CD4-positive, CD25-positive, alpha-beta regulatory T cell (primary cell): Measurements from ENCODE around the gene NCMAP. TPM values are rescaled to one million over a fixed set of nuclear protein-coding genes. Genes with fewer than 3 reads are reported as not detected.
"Not testable (repeated sequence)": the region's sequence is repeated elsewhere in the genome, so short reads cannot be mapped to it uniquely, and the experiment has no call there.

ENCODE experiments used
- ATAC-seq, 2 donors: fragments of 150-1000 bp; cut with Tn5 transposase; one replicate each; pipeline ENCODE4 v1.10.0; 2021; ENCODE audit warnings: low read depth in 2 of 2, moderate number of reproducible peaks in 2 of 2, moderate library complexity in 1 of 2
- DNase-seq, 3 donors: peaks; one replicate each; pipeline versions ENCODE4 v3.0.0 to v3.0.0-alpha.2; 2012 to 2022; ENCODE audit warnings: mixed read lengths in 1 of 3
- H3K27ac ChIP-seq: one replicate; pipeline ENCODE4 v1.7.0; 2013; ENCODE audit warnings: mild to moderate bottlenecking, low read length; ENCODE audit not compliant: insufficient read depth, poor library complexity, severe bottlenecking
- H3K27me3 ChIP-seq: one replicate; pipeline ENCODE4 v1.7.0; 2013; ENCODE audit warnings: low read length; ENCODE audit not compliant: control insufficient read depth, insufficient read depth
- H3K36me3 ChIP-seq: one replicate; pipeline ENCODE4 v1.7.0; 2013; ENCODE audit warnings: mild to moderate bottlenecking, low read length, moderate library complexity; ENCODE audit not compliant: control insufficient read depth, insufficient read depth
- H3K4me1 ChIP-seq: 2 replicates; pipeline ENCODE4 v1.7.0; 2013; ENCODE audit warnings: mild to moderate bottlenecking, low read length; ENCODE audit not compliant: insufficient read depth, control insufficient read depth, poor library complexity, severe bottlenecking
- H3K4me3 ChIP-seq: one replicate; pipeline ENCODE4 v1.7.0; 2013; ENCODE audit warnings: low read depth, mild to moderate bottlenecking, low read length, moderate library complexity
- H3K9me3 ChIP-seq, 2 experiments: 1 replicate in 1 of 2; 2 replicates in 1 of 2; pipeline ENCODE4 v1.7.0; 2013; ENCODE audit warnings: low read length in 2 of 2, mild to moderate bottlenecking in 1 of 2, moderate library complexity in 1 of 2; ENCODE audit not compliant: control insufficient read depth in 2 of 2
- H3K27ac Mint-ChIP-seq, 3 donors: one replicate each; pipeline ENCODE4 v1.8.0; 2020 to 2022; ENCODE audit warnings: mild to moderate bottlenecking in 3 of 3, mixed read lengths in 3 of 3, moderate library complexity in 2 of 3
- H3K27me3 Mint-ChIP-seq: one replicate; pipeline ENCODE4 v1.8.0; 2022; ENCODE audit warnings: mild to moderate bottlenecking, mixed read lengths
- H3K36me3 Mint-ChIP-seq: one replicate; pipeline ENCODE4 v1.8.0; 2020; ENCODE audit warnings: mixed read lengths
- H3K4me1 Mint-ChIP-seq, 4 donors: one replicate each; pipeline ENCODE4 v1.8.0; 2020 to 2022; ENCODE audit warnings: mixed read lengths in 4 of 4, mild to moderate bottlenecking in 1 of 4
- H3K4me3 Mint-ChIP-seq, 4 donors: one replicate each; pipeline ENCODE4 v1.8.0; 2020 to 2022; ENCODE audit warnings: mild to moderate bottlenecking in 4 of 4, mixed read lengths in 4 of 4, moderate library complexity in 3 of 4
- H3K9me3 Mint-ChIP-seq, 7 donors: one replicate each; pipeline ENCODE4 v1.8.0; 2020 to 2022; ENCODE audit warnings: mixed read lengths in 7 of 7, mild to moderate bottlenecking in 3 of 7, moderate library complexity in 2 of 7
- polyA plus RNA-seq, 4 donors: library from polyadenylated mRNA; unstranded; fragments of 300-500 nt; fragmentation: Illumina TruSeq; gene quantifications; one replicate each; pipeline ENCODE4 v1.2.3, GENCODE V29; 2021
- total RNA-seq: library from RNA; stranded (reverse); gene quantifications from one replicate; pipeline ENCODE4 v1.2.3, GENCODE V29; 2022

NCMAP gene
- total and polyA plus RNA-seq, 5 donors from 2014 or later, result 0.34 TPM; not detected in 4

DNA sequence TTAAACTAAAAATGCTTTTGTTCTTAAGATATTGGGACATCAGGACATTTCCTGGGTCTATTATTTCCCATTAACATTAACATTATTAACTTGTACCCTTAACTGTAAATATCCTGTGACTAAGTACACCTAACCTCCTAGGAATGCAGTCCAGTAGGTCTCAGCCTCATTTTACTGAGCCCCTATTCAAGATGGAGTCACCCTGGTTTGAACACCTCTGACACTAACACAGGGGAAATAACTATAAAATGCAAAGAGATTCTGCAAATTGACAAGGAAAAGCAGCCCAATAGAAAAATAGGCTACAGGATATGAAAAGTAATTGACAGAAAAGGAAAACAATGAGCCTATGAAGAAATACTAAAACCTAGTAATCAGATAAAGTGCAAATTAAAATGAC lies 11.6 kb upstream of the NCMAP start:
- no peak overlapping the region for H3K4me3 Mint-ChIP-seq
- peaks cover 40% of the 10 kb centered on the region for H3K4me1 ChIP-seq
- DNase-seq, result no peak
- H3K27me3 Mint-ChIP-seq, result no peaks in the 10 kb centered on the region
- H3K36me3 ChIP-seq, result peaks cover 8% of the 10 kb centered on the region
- no peaks in the 10 kb centered on the region for H3K9me3 ChIP-seq
- ATAC-seq, result no peak
- no peaks in the 10 kb centered on the region for H3K27me3 ChIP-seq
- H3K27ac ChIP-seq, result no peak overlapping the region
- peaks cover 11% of the 10 kb centered on the region for H3K36me3 Mint-ChIP-seq
- H3K9me3 Mint-ChIP-seq, result no peaks in the 10 kb centered on the region
- H3K4me1 Mint-ChIP-seq, result peaks cover 38 to 67% (median 44%) of the 10 kb centered on the region in 4 donors
- no peak overlapping the region for H3K27ac Mint-ChIP-seq
- no peak overlapping the region for H3K4me3 ChIP-seq

DNA sequence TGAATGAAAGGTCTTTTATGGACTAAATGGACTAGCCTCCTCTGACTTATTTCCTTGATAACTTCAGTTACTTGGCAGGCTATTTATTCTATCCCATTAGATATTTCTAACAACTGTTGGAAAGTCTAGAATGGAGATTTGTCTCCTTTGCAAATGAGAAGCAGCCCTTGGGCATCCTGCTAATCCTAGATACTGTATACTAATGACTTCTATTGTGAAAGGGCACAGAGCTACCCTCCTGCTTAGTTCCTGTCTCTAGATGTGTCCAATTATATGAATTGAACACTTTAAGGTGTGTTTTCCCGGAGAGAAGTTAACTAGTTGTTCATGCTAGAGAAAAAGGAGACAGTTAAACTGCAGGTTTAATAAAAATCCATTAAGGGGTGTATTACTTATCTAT lies 10.2 kb upstream of the NCMAP start:
- Mint-ChIP-seq H3K27ac (peak overlapping the region in 2 of 3 donors; percentile 57 to 66), H3K4me3 (no peak overlapping the region), H3K27me3 (peaks cover 4% of the 10 kb centered on the region), H3K9me3 (no peaks in the 10 kb centered on the region), H3K4me1 (peaks cover 24 to 52% (median 32%) of the 10 kb centered on the region in 4 donors), H3K36me3 (peaks cover 3% of the 10 kb centered on the region)
- Histone ChIP-seq H3K27ac (no peak overlapping the region), H3K4me1 (peaks cover 26% of the 10 kb centered on the region), H3K4me3 (no peak overlapping the region), H3K27me3 (no peaks in the 10 kb centered on the region), H3K36me3 (peaks cover under 1% of the 10 kb centered on the region), H3K9me3 (no peaks in the 10 kb centered on the region)
- no peak for DNase-seq
- no peak for ATAC-seq

DNA sequence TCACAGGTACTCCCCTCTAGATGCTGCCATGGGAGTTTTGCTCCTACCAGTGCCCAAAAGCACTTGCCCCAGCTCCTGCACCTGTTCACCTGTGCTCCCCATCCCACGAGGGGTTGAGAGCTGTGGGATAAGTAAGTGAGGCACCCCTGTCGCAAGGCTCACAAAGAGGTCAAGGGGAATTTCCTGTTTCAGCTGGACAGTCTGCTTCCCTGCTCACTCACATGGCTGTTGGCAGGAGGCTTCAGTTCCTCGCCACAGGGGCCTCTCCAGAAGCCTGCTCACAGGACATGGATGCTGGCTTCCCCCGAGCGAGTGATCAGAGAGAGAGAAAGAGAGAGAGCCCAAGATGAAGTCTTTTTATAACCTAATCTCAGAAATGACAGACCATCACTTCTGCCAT lies 8.7 kb upstream of the NCMAP start:
- DNase-seq (no peak), ATAC-seq (no peak)
- H3K4me3 ChIP-seq, result no peak overlapping the region
- Mint-ChIP-seq H3K4me3 (no peak overlapping the region), H3K9me3 (no peaks in the 10 kb centered on the region), H3K36me3 (no peaks in the 10 kb centered on the region), H3K4me1 (peaks cover 17 to 37% (median 21%) of the 10 kb centered on the region in 4 donors), H3K27me3 (peaks cover 5% of the 10 kb centered on the region), H3K27ac (peak overlapping the region in 1 of 3 donors; percentile 83)
- H3K9me3 ChIP-seq, result no peaks in the 10 kb centered on the region
- peaks cover 10% of the 10 kb centered on the region for H3K4me1 ChIP-seq
- H3K27ac ChIP-seq, result no peak overlapping the region
- no peaks in the 10 kb centered on the region for H3K36me3 ChIP-seq
- H3K27me3 ChIP-seq, result no peaks in the 10 kb centered on the region

DNA sequence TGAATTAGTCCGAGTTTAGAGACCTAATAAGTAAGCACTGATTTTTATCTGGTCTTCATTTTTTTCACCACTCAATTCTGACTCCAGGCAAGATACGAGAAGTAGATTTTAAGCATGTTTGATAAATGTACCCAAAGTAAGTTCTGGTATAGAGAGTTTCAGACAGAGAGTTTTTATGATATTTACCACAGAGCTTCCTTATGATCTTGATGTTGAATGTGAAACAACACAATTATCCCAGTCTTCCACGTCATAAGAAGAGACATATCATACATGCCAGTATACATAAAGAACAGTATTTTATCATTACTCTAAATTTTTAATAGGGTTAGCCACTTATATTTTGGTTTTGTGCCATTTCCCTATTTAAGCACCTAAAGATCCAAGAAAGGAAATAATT lies 7.8 kb upstream of the NCMAP start:
- no peak for DNase-seq
- Histone ChIP-seq H3K27ac (no peak overlapping the region), H3K9me3 (no peaks in the 10 kb centered on the region), H3K27me3 (no peaks in the 10 kb centered on the region), H3K36me3 (no peaks in the 10 kb centered on the region), H3K4me3 (no peak overlapping the region), H3K4me1 (peaks cover 10% of the 10 kb centered on the region)
- ATAC-seq, result no peak
- H3K36me3 Mint-ChIP-seq, result no peaks in the 10 kb centered on the region
- peaks cover 12 to 28% (median 18%) of the 10 kb centered on the region in 4 donors for H3K4me1 Mint-ChIP-seq
- H3K27ac Mint-ChIP-seq, result peak overlapping the region in 1 of 3 donors; percentile 3
- no peaks in the 10 kb centered on the region for H3K9me3 Mint-ChIP-seq
- H3K4me3 Mint-ChIP-seq, result no peak overlapping the region
- peaks cover 8% of the 10 kb centered on the region for H3K27me3 Mint-ChIP-seq

DNA sequence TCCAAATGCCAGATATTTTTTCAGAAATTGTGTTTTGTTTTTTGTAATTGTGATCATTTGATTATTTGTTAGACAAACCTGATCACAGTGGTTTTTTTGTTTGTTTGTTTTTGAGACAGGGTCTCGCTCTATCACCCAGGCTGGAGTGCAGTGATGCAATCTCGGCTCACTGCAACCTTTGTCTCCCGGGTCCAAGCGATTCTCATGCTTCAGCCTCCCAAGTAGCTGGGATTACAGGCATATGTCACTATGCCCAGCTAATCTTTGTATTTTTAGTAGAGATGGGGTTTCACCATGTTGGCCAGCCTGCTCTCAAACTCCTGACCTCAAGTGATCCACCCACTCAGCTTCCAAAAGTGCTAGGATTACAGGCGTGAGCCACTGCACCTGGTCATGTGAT lies 6.7 kb upstream of the NCMAP start:
- not testable (repeated sequence) for H3K4me3 ChIP-seq, H3K36me3 Mint-ChIP-seq, H3K36me3 ChIP-seq, H3K27me3 ChIP-seq, H3K27ac Mint-ChIP-seq, H3K4me3 Mint-ChIP-seq, ATAC-seq, H3K27ac ChIP-seq, H3K9me3 ChIP-seq, H3K9me3 Mint-ChIP-seq, DNase-seq
- peaks cover 10% of the 10 kb centered on the region for H3K4me1 ChIP-seq
- Mint-ChIP-seq H3K27me3 (peaks cover 15% of the 10 kb centered on the region), H3K4me1 (peaks cover 11 to 25% (median 17%) of the 10 kb centered on the region in 4 donors)

DNA sequence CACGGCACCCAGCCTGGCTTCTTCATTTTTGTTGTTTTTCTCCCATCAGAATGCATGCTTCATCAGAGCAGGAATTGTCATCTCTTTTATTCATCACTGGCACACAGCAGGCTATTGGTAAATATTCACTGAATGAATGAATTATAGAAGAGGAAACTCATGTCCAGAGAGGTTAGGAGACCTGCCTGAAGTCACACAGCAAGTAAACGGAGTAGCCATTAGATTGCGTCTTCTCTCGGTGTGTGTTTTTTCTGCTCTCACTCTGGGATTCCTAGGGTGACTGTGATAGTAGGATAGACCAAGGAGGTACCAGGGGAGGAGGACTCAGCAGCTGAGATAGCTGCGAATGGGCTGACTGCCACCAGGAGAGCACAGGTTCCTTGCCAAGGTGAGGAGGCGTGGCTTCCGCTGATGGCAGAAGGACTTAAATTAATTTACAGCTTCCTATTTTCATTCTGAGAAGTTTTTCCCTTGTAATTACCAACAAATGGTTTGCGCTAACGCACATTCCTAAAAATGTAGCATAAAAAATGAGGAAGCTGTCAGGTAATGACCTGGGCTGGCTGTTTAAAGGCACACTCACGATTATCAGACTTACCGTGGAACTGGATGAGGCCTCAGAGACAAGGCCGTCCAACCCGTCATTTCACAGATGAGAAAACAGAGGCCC lies 4.5 kb upstream of the NCMAP start:
- peaks cover 0 to 4% (median 0%) of the 10 kb centered on the region in 7 donors for H3K9me3 Mint-ChIP-seq
- Histone ChIP-seq H3K4me1 (peaks cover 11% of the 10 kb centered on the region), H3K27ac (no peak overlapping the region), H3K36me3 (no peaks in the 10 kb centered on the region), H3K27me3 (no peaks in the 10 kb centered on the region), H3K4me3 (no peak overlapping the region), H3K9me3 (no peaks in the 10 kb centered on the region)
- no peaks in the 10 kb centered on the region for H3K36me3 Mint-ChIP-seq
- DNase-seq, result no peak
- H3K4me1 Mint-ChIP-seq, result peaks cover 5 to 12% (median 7%) of the 10 kb centered on the region in 4 donors
- ATAC-seq, result no peak
- peaks cover 30% of the 10 kb centered on the region for H3K27me3 Mint-ChIP-seq
- H3K27ac Mint-ChIP-seq, result peak overlapping the region in 1 of 3 donors; percentile 38
- H3K4me3 Mint-ChIP-seq, result no peak overlapping the region

DNA sequence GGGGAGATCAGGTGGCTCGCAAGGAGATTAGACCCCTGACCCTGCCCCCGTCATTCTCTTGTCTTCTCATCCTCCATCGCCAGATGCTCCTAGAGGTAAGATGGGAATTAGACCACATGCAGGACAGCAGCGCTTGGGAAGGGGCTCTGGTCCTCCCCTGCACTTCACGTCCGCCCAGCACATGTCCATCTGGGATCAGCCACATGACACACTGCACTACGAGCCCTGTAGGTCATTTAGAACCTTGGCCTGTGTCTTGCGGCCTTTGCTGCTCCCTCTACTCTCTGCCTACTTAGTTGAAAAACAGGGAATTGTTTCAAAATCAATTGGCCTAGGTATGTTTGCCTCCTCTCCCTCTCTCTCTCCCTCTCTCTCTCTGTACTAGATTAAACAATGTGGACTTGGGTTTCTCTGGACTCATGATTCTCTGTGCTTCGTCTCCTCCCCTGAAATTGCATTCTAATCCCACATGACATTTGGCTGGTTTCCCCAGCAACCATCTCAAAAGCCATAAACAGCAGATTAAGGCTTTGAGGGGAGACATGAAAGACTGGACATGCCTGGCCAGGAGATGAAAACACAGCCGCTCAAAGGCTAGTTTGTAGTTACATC lies 3.8 kb upstream of the NCMAP start:
- Histone ChIP-seq H3K4me3 (no peak overlapping the region), H3K27me3 (peaks cover 4% of the 10 kb centered on the region), H3K27ac (no peak overlapping the region), H3K4me1 (peaks cover 12% of the 10 kb centered on the region), H3K36me3 (no peaks in the 10 kb centered on the region), H3K9me3 (no peaks in the 10 kb centered on the region)
- Mint-ChIP-seq H3K36me3 (no peaks in the 10 kb centered on the region), H3K9me3 (peaks cover 0 to 4% (median 0%) of the 10 kb centered on the region in 7 donors), H3K27me3 (peaks cover 34% of the 10 kb centered on the region), H3K4me3 (no peak overlapping the region), H3K27ac (no peak overlapping the region), H3K4me1 (peaks cover 5 to 19% (median 7%) of the 10 kb centered on the region in 4 donors)
- DNase-seq (no peak), ATAC-seq (no peak)

DNA sequence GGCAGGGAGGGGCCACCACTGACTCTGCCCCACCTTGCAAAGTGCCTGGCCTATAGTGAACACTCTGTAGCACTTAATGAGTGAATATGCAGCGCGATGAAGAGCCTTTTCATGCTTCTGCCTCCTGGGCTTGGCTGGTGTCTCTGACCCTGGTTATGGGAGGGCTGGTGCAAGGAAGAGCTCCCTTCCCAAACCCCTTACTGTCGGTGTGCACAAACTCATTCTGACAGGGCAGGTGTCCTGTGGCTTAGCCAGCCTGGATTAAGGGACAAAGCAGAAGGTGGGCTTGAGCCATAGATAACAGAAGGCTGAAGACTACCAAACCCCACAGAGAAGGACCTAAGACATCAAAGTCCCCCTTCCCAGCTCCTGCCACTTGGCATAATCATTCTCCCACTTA lies 2.0 kb upstream of the NCMAP start:
- Mint-ChIP-seq H3K27me3 (peaks cover 44% of the 10 kb centered on the region), H3K4me3 (peak overlapping the region in 1 of 4 donors; percentile 45), H3K36me3 (no peaks in the 10 kb centered on the region), H3K9me3 (peaks cover 0 to 6% (median 0%) of the 10 kb centered on the region in 7 donors), H3K27ac (no peak overlapping the region), H3K4me1 (peaks cover 5 to 22% (median 6%) of the 10 kb centered on the region in 4 donors)
- Histone ChIP-seq H3K36me3 (no peaks in the 10 kb centered on the region), H3K4me1 (peaks cover 12% of the 10 kb centered on the region), H3K27me3 (peaks cover 6% of the 10 kb centered on the region), H3K27ac (no peak overlapping the region), H3K9me3 (no peaks in the 10 kb centered on the region), H3K4me3 (no peak overlapping the region)
- DNase-seq, result no peak
- ATAC-seq, result no peak
